ENCODE results near the gene STXBP6. TPM values are rescaled to one million over a fixed set of nuclear protein-coding genes. Genes with fewer than 3 reads are reported as not detected.

The STXBP6 gene
- total RNA-seq, 1 donor from 2014 or later, result 27.1 TPM

GRCh38 chr14:25017562-25017961, 32.4 kb downstream of the STXBP6 start:
- no peak for DNase-seq (ENCODE audit: low read depth)

GRCh38 chr14:25015761-25016160, 34.2 kb downstream of the STXBP6 start:
- no peak overlapping the region for H3K4me3 Mint-ChIP-seq (ENCODE audit: unreplicated experiment)
- H2AFZ ChIP-seq (ENCODE audit: low read depth, low read length), result no peak overlapping the region
- H3K4me2 ChIP-seq (ENCODE audit: low read length), result no peak overlapping the region
- no peaks in the 10 kb centered on the region for H3K9me3 ChIP-seq (ENCODE audit: insufficient read depth, low read depth, low read length)
- no peaks in the 10 kb centered on the region for H3K27me3 ChIP-seq (ENCODE audit: insufficient read depth, low read length)
- H3K27me3 Mint-ChIP-seq (ENCODE audit: low read depth, unreplicated experiment), result no peaks in the 10 kb centered on the region
- H3K4me3 ChIP-seq (ENCODE audit: insufficient read depth, low read depth, low read length), result no peak overlapping the region
- FAIRE-seq, result no peak
- no peaks in the 10 kb centered on the region for H3K4me1 ChIP-seq (ENCODE audit: insufficient read depth, low read length)
- H3K27ac Mint-ChIP-seq (ENCODE audit: unreplicated experiment), result no peak overlapping the region
- H3K9ac ChIP-seq (ENCODE audit: low read length), result no peak overlapping the region
- H4K20me1 ChIP-seq (ENCODE audit: insufficient read depth, low read length), result no peaks in the 10 kb centered on the region
- no peak overlapping the region for H3K27ac ChIP-seq (ENCODE audit: low read depth, low read length)
- H3K4me1 Mint-ChIP-seq (ENCODE audit: low read depth, unreplicated experiment), result peaks cover 7% of the 10 kb centered on the region
- TF ChIP-seq CTCF (IDR thresholded peaks at IDR 0.05; ENCODE audit: insufficient read depth, low read depth, low read length), result no peak
- no peak for TF ChIP-seq EZH2 (IDR thresholded peaks at IDR 0.05; ENCODE audit: insufficient read depth, low read length)
- DNase-seq (ENCODE audit: low read depth), result no peak
- no peaks in the 10 kb centered on the region for H3K79me2 ChIP-seq (ENCODE audit: insufficient read depth, low read length)
- peaks cover 4% of the 10 kb centered on the region for H3K36me3 Mint-ChIP-seq (ENCODE audit: low read depth, unreplicated experiment)
- H3K9me3 Mint-ChIP-seq (ENCODE audit: unreplicated experiment), result no peaks in the 10 kb centered on the region
- H3K36me3 ChIP-seq (ENCODE audit: insufficient read depth, low read length), result no peaks in the 10 kb centered on the region

More at GRCh38 chr14:25017562-25017961, 32.4 kb downstream of the STXBP6 start:
- H3K27me3 Mint-ChIP-seq (ENCODE audit: low read depth, unreplicated experiment), result no peaks in the 10 kb centered on the region
- H2AFZ ChIP-seq (ENCODE audit: low read depth, low read length), result no peak overlapping the region
- H3K27ac ChIP-seq (ENCODE audit: low read depth, low read length), result no peak overlapping the region
- H3K36me3 Mint-ChIP-seq (ENCODE audit: low read depth, unreplicated experiment), result peaks cover 4% of the 10 kb centered on the region
- H3K79me2 ChIP-seq (ENCODE audit: insufficient read depth, low read length), result no peaks in the 10 kb centered on the region
- FAIRE-seq, result no peak
- no peaks in the 10 kb centered on the region for H3K36me3 ChIP-seq (ENCODE audit: insufficient read depth, low read length)
- no peak overlapping the region for H3K4me3 Mint-ChIP-seq (ENCODE audit: unreplicated experiment)
- no peaks in the 10 kb centered on the region for H3K9me3 ChIP-seq (ENCODE audit: insufficient read depth, low read depth, low read length)
- H3K4me3 ChIP-seq (ENCODE audit: insufficient read depth, low read depth, low read length), result no peak overlapping the region
- no peaks in the 10 kb centered on the region for H4K20me1 ChIP-seq (ENCODE audit: insufficient read depth, low read length)
- no peak overlapping the region for H3K9ac ChIP-seq (ENCODE audit: low read length)
- peaks cover 2% of the 10 kb centered on the region for H3K4me1 Mint-ChIP-seq (ENCODE audit: low read depth, unreplicated experiment)
- no peak overlapping the region for H3K4me2 ChIP-seq (ENCODE audit: low read length)
- no peak overlapping the region for H3K27ac Mint-ChIP-seq (ENCODE audit: unreplicated experiment)
- H3K4me1 ChIP-seq (ENCODE audit: insufficient read depth, low read length), result no peaks in the 10 kb centered on the region
- no peaks in the 10 kb centered on the region for H3K9me3 Mint-ChIP-seq (ENCODE audit: unreplicated experiment)
- no peak for TF ChIP-seq CTCF (IDR thresholded peaks at IDR 0.05; ENCODE audit: insufficient read depth, low read depth, low read length)
- TF ChIP-seq EZH2 (IDR thresholded peaks at IDR 0.05; ENCODE audit: insufficient read depth, low read length), result no peak
- H3K27me3 ChIP-seq (ENCODE audit: insufficient read depth, low read length), result no peaks in the 10 kb centered on the region

GRCh38 chr14:25014440-25014839, 35.5 kb downstream of the STXBP6 start:
- Mint-ChIP-seq H3K4me3 (ENCODE audit: unreplicated experiment) (no peak overlapping the region), H3K27me3 (ENCODE audit: low read depth, unreplicated experiment) (no peaks in the 10 kb centered on the region), H3K27ac (ENCODE audit: unreplicated experiment) (no peak overlapping the region), H3K36me3 (ENCODE audit: low read depth, unreplicated experiment) (peaks cover 1% of the 10 kb centered on the region), H3K9me3 (ENCODE audit: unreplicated experiment) (no peaks in the 10 kb centered on the region), H3K4me1 (ENCODE audit: low read depth, unreplicated experiment) (peaks cover 16% of the 10 kb centered on the region)
- DNase-seq (ENCODE audit: low read depth), result no peak
- Histone ChIP-seq H3K27me3 (ENCODE audit: insufficient read depth, low read length) (no peaks in the 10 kb centered on the region), H4K20me1 (ENCODE audit: insufficient read depth, low read length) (no peaks in the 10 kb centered on the region), H3K27ac (ENCODE audit: low read depth, low read length) (no peak overlapping the region), H3K9ac (ENCODE audit: low read length) (no peak overlapping the region), H3K9me3 (ENCODE audit: insufficient read depth, low read depth, low read length) (no peaks in the 10 kb centered on the region), H3K36me3 (ENCODE audit: insufficient read depth, low read length) (no peaks in the 10 kb centered on the region), H3K4me2 (ENCODE audit: low read length) (no peak overlapping the region), H3K4me1 (ENCODE audit: insufficient read depth, low read length) (peaks cover 7% of the 10 kb centered on the region), H3K4me3 (ENCODE audit: insufficient read depth, low read depth, low read length) (no peak overlapping the region), H2AFZ (ENCODE audit: low read depth, low read length) (no peak overlapping the region), H3K79me2 (ENCODE audit: insufficient read depth, low read length) (no peaks in the 10 kb centered on the region)
- TF ChIP-seq CTCF (IDR thresholded peaks at IDR 0.05; ENCODE audit: insufficient read depth, low read depth, low read length), result no peak
- TF ChIP-seq EZH2 (IDR thresholded peaks at IDR 0.05; ENCODE audit: insufficient read depth, low read length), result no peak
- no peak for FAIRE-seq

Data from astrocyte (in vitro differentiated cells and primary cell).